Measurements from ENCODE around the gene LCLAT1. TPM values are rescaled to one million over a fixed set of nuclear protein-coding genes. Genes with fewer than 3 reads are reported as not detected.
"Not testable (repeated sequence)": the region's sequence is repeated elsewhere in the genome, so short reads cannot be mapped to it uniquely, and the experiment has no call there.

Gene LCLAT1
- total RNA-seq, 4 donors from 2014 or later = 25.3 to 55.4 (median 43.1) TPM

DNA sequence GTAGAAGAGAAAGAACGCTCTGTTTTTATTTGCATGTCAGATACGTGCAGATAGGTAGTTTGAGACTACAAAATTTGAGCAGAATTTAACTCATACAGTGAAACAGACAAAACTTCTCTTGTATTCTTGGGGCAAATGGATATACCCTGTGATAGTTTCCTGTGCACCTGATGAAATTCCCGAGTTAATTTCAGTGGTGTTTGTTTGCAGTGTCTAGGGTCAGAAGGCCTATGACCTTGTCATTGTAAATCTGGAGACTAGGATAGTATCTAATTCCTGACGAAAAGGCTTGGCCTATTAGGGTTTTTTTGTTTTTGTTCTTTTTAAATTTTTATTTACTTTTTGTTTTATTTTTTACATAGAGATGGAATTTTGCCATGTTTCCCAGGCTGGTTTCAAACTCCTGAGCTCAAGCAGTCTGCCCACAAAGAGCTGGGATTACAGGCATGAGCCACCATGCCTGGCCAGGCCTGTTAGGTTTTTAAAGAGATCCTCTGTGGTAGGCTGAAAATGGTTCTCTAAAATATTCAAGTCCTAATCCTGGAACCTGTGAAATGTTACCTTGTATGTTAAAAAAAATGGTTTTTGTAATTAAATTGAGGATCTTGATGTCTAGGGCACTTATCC lies 17.6 kb downstream of the LCLAT1 start:
- no peak for ATAC-seq
- peaks cover 0 to 23% (median 0%) of the 10 kb centered on the region in 3 donors for H3K4me1 ChIP-seq
- no peak overlapping the region for H3K4me3 ChIP-seq
- no peaks in the 10 kb centered on the region for H3K36me3 ChIP-seq
- H3K9me3 ChIP-seq = no peaks in the 10 kb centered on the region
- no peaks in the 10 kb centered on the region for H3K27me3 ChIP-seq
- TF ChIP-seq POLR2AphosphoS5 (IDR thresholded peaks at IDR 0.05) = no peak
- no peak for TF ChIP-seq EP300 (IDR thresholded peaks at IDR 0.05)
- TF ChIP-seq, protein P1, sequence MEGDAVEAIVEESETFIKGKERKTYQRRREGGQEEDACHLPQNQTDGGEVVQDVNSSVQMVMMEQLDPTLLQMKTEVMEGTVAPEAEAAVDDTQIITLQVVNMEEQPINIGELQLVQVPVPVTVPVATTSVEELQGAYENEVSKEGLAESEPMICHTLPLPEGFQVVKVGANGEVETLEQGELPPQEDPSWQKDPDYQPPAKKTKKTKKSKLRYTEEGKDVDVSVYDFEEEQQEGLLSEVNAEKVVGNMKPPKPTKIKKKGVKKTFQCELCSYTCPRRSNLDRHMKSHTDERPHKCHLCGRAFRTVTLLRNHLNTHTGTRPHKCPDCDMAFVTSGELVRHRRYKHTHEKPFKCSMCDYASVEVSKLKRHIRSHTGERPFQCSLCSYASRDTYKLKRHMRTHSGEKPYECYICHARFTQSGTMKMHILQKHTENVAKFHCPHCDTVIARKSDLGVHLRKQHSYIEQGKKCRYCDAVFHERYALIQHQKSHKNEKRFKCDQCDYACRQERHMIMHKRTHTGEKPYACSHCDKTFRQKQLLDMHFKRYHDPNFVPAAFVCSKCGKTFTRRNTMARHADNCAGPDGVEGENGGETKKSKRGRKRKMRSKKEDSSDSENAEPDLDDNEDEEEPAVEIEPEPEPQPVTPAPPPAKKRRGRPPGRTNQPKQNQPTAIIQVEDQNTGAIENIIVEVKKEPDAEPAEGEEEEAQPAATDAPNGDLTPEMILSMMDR (IDR thresholded peaks at IDR 0.05) = no peak
- TF ChIP-seq POLR2A (IDR thresholded peaks at IDR 0.05) = no peak
- 75 to 90% methylated on average over 4 of the region's 4 CpGs for WGBS, 2 donors (ENCODE audit: low coverage in 1 of 2)
- H3K27ac ChIP-seq = peak overlapping the region in 3 of 4 donors; percentile 34 to 63 (median 61)

DNA sequence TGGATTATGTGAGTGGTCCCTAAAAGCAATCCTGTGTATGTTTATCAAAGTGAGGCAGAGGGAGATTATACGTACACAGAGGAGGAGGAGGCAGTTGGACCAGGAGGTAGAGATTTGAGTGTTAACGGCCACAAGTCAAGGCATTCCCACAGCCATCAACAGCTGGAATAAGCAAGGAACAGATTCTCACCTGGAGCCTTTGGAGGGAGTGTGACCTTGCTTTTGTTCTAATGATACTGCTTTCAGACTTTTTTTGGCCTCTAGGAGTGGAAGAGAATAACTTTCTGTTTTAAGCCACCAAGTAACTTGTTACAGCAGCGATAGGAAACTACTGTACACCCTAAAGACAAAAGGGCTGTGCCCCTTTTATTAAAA lies 18.1 kb downstream of the LCLAT1 start:
- Histone ChIP-seq H3K4me1 (peaks cover 0 to 28% (median 0%) of the 10 kb centered on the region in 3 donors), H3K4me3 (no peak overlapping the region), H3K9me3 (no peaks in the 10 kb centered on the region), H3K36me3 (no peaks in the 10 kb centered on the region), H3K27ac (peak overlapping the region in 3 of 4 donors; percentile 34 to 63 (median 61)), H3K27me3 (no peaks in the 10 kb centered on the region)
- TF ChIP-seq POLR2AphosphoS5 (IDR thresholded peaks at IDR 0.05) = no peak
- no peak for TF ChIP-seq POLR2A (IDR thresholded peaks at IDR 0.05)
- no peak for TF ChIP-seq EP300 (IDR thresholded peaks at IDR 0.05)
- TF ChIP-seq, protein P1 (IDR thresholded peaks at IDR 0.05) = no peak
- peak; percentile 22 for ATAC-seq
- WGBS, 2 donors (ENCODE audit: low coverage in 1 of 2) = 67 to 71% methylated on average over 3 of the region's 3 CpGs

DNA sequence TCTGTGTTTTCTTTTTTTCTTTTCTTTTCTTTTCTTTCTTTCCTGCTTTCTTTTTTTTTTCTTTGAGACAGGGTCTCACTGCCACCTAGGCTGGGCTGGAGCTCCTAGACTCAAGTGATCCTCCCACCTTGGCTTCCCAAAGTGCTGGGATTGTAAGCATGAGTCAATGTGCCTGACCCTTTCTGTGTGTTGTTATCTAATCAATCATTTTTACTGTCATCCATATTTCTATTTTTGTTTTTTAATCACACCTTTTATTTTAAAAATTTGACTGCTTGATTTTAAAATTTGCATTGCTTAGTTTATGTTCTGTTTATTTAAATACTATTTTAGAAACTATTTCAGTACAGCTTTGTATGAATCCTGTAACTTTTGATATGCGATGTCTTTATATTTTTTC lies 19.2 kb downstream of the LCLAT1 start:
- ATAC-seq = no peak

DNA sequence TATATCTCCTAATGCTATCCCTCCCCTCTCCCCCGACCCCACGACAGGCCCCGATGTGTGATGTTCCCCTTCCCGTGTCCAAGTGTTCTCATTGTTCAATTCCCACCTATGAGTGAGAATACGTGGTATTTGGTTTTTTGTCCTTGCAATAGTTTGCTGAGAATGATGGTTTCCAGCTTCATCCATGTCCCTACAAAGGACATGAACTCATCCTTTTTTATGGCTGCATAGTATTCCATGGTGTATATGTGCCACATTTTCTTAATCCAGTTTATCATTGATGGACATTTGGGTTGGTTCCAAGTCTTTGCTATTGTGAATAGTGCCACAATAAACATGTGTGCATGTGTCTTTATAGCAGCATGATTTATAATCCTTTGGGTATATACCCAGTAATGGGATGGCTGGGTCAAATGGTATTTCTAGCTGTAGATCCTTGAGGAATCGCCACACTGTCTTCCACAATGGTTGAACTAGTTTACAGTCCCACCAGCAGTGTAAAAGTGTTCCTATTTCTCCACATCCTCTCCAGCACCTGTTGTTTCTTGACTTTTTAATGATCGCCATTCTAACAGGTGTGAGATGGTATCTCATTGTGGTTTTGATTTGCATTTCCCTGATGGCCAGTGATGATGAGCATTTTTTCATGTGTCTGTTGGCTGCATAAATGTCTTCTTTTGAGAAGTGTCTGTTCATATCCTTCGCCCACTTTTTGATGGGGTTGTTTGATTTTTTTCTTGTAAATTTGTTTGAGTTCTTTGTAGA lies 20.2 kb downstream of the LCLAT1 start:
- H3K9me3 ChIP-seq, ATAC-seq, H3K27me3 ChIP-seq, H3K4me3 ChIP-seq, H3K36me3 ChIP-seq, H3K27ac ChIP-seq: not testable (repeated sequence)
- peaks cover 0 to 39% (median 0%) of the 10 kb centered on the region in 3 donors for H3K4me1 ChIP-seq
- 84 to 90% methylated on average over 3 to 8 of the region's 8 CpGs for WGBS, 2 donors (ENCODE audit: low coverage in 1 of 2)

More for the DNA sequence above, 19.2 kb downstream of the LCLAT1 start:
- no peaks in the 10 kb centered on the region for H3K36me3 ChIP-seq
- no peak overlapping the region for H3K27ac ChIP-seq
- no peak for TF ChIP-seq POLR2A (IDR thresholded peaks at IDR 0.05)
- no peak for TF ChIP-seq EP300 (IDR thresholded peaks at IDR 0.05)
- TF ChIP-seq, protein P1 (IDR thresholded peaks at IDR 0.05) = no peak
- TF ChIP-seq POLR2AphosphoS5 (IDR thresholded peaks at IDR 0.05) = no peak
- no peaks in the 10 kb centered on the region for H3K9me3 ChIP-seq
- WGBS, 2 donors (ENCODE audit: low coverage in 1 of 2) = 100% methylated on average over 1 of the region's 1 CpG
- peaks cover 0 to 33% (median 0%) of the 10 kb centered on the region in 3 donors for H3K4me1 ChIP-seq
- no peak overlapping the region for H3K4me3 ChIP-seq
- no peaks in the 10 kb centered on the region for H3K27me3 ChIP-seq

DNA sequence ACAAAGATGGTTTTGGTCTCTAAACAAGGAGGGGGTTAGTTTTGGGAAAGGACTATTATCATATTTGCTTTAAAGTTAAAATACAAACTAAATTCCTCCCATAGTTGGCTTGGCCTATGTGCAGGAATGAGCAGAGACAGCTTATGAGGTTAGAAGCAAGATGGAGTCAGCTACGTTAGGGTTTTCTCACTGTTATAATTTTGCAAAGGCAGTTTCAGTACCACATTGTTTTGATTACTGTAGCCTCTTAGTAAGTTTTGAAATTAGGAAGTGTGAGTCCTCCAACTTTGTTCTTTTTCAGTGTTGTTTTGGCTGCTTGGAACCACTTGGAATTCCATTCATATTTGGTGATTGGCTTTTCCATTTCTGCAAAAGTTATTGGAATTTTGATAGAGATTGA lies 23.4 kb downstream of the LCLAT1 start:
- no peak overlapping the region for H3K4me3 ChIP-seq
- no peaks in the 10 kb centered on the region for H3K27me3 ChIP-seq
- TF ChIP-seq POLR2A (IDR thresholded peaks at IDR 0.05) (no peak), POLR2AphosphoS5 (IDR thresholded peaks at IDR 0.05) (no peak), EP300 (IDR thresholded peaks at IDR 0.05) (no peak)
- TF ChIP-seq, protein P1 (IDR thresholded peaks at IDR 0.05) = no peak
- no peaks in the 10 kb centered on the region for H3K36me3 ChIP-seq
- H3K9me3 ChIP-seq = no peaks in the 10 kb centered on the region
- ATAC-seq = no peak
- no peak overlapping the region for H3K27ac ChIP-seq
- 70 to 81% methylated on average over 1 of the region's 1 CpG for WGBS, 2 donors (ENCODE audit: low coverage in 1 of 2)
- H3K4me1 ChIP-seq = peaks cover 0 to 40% (median 0%) of the 10 kb centered on the region in 3 donors
